Measurements from ENCODE around the gene LEKR1. TPM values are rescaled to one million over a fixed set of nuclear protein-coding genes. Genes with fewer than 3 reads are reported as not detected.
A peak's percentile ranks its signal among the peaks of the same experiment; 100 is the strongest.

LEKR1 gene
- total and polyA plus RNA-seq, 9 of the 15 experiments (the other 6 are each of a cell fraction or from before 2014, with no cell fraction given), result 0.76 to 1.8 (median 1.2) TPM

DNA sequence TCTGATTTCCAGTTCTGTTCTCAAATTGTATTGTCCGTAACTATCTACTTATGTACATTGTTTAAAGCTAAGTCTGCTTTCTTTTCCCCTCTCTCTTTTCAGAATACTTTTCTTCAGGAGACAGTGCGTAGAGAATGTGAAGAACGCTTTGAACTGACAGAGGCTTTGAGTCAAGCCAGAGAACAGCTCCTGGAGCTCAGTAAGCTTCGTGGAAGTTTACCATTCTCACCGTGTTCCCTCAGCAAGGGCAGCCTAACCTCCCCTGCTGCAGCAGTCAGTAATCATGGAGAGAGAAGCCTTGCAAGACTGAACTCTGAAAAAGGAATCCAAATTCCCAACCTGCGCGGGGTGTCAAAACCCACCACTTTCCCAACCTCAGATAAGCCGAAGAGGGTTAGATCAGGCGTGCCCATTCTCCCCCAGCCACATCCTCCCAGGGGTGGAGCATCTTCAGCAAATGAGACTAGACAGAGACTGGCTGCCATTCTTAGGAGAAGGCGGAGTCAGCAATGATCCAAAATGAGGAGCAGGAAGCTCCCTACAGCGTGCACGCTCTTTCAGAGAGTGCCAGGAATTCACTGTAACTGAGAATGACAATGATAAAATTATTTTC lies 219.2 kb downstream of the LEKR1 start:
- no peak overlapping the region for H3K27ac ChIP-seq (ENCODE audit: extremely low read depth, low read depth, low read length)
- no peak overlapping the region for H3K4me3 ChIP-seq
- H3K4me1 ChIP-seq (replicated peaks in 1 of 2; ENCODE audit: control insufficient read depth in 2 of 2, insufficient read depth in 2 of 2, low read length in 2 of 2), result no peaks in the 10 kb centered on the region; a peak in 1 of 5 replicates
- H3K27me3 ChIP-seq (ENCODE audit: control insufficient read depth in 2 of 2, insufficient read depth in 2 of 2, low read length in 2 of 2), result no peaks in the 10 kb centered on the region
- FAIRE-seq (no peak), DNase-seq (ENCODE audit: extremely low read depth in 1 of 4, low spot score in 3 of 4) (peak in 2 of 4 experiments; percentile 15 to 57), ATAC-seq (peak; percentile 93)
- 18% methylated on average over 12 of the region's 12 CpGs for WGBS (ENCODE audit: insufficient coverage, low coverage, missing lambda C conversion rate)
- peak overlapping the region in 1 of 2 experiments; percentile 31; a peak in 1 of 4 replicates for H3K9ac ChIP-seq (ENCODE audit: insufficient read depth in 1 of 2, low read depth in 2 of 2, low read length in 2 of 2)
- CTCF ChIA-PET (ENCODE audit: low intra/inter-chr PET ratio), result no interaction called here
- intact Hi-C loops (cut with micrococcal nuclease) (no loop called here), in situ Hi-C loops (cut with MboI) (no loop called here)
- H2AFZ ChIP-seq (ENCODE audit: low read depth, low read length), result peak overlapping the region; percentile 76
- H3K79me2 ChIP-seq (ENCODE audit: control insufficient read depth, insufficient read depth, low read length), result no peaks in the 10 kb centered on the region
- H3K9me1 ChIP-seq (ENCODE audit: control insufficient read depth, insufficient read depth, low read length), result no peaks in the 10 kb centered on the region
- H3K36me3 ChIP-seq (ENCODE audit: control insufficient read depth, insufficient read depth, low read length), result no peaks in the 10 kb centered on the region
- no peaks in the 10 kb centered on the region for H4K20me1 ChIP-seq (replicated peaks; ENCODE audit: control insufficient read depth, insufficient read depth, low read length)
- no TSS peak for BruUV-seq (replicated peaks)
- POLR2A ChIA-PET, result interaction anchor here (0.8 to 1.2 kb wide), 4 partner anchors 9 to 71 kb away, joined by 3 to 4 read pairs (median 3); no protein-coding TSS in a partner anchor
- H3K9me3 ChIP-seq (replicated peaks; ENCODE audit: control insufficient read depth, insufficient read depth, low read depth, low read length), result no peaks in the 10 kb centered on the region
- H3K4me2 ChIP-seq (ENCODE audit: insufficient read depth, low read length), result peak overlapping the region; percentile 51
- no peak for TF ChIP-seq TCF7 (IDR thresholded peaks at IDR 0.05; ENCODE audit: borderline replicate concordance)
- TF ChIP-seq ZNF133 (CRISPR knock-in tag; IDR thresholded peaks at IDR 0.05), result no peak
- TF ChIP-seq ZNF785 (CRISPR knock-in tag; IDR thresholded peaks at IDR 0.05), result no peak
- TF ChIP-seq KDM2B (CRISPR knock-in tag; IDR thresholded peaks at IDR 0.05), result no peak
- TF ChIP-seq PKNOX1 (IDR thresholded peaks at IDR 0.05), result peak; percentile 70
- no peak for TF ChIP-seq RBM17 (IDR thresholded peaks at IDR 0.05; ENCODE audit: borderline replicate concordance, low read depth, low read length)
- TF ChIP-seq STAG1 (CRISPR knock-in tag; IDR thresholded peaks at IDR 0.05; ENCODE audit: borderline replicate concordance), result no peak
- TF ChIP-seq CXXC5 (CRISPR knock-in tag; IDR thresholded peaks at IDR 0.05), result 0 out of 2 replicates have a peak, but pooled peaks have one; percentile 24
- TF ChIP-seq HES1 (IDR thresholded peaks at IDR 0.05; ENCODE audit: low read depth), result no peak
- TF ChIP-seq NR1H2 (CRISPR knock-in tag; IDR thresholded peaks at IDR 0.05), result no peak
- no peak for TF ChIP-seq U2AF2 (optimal IDR thresholded peaks at IDR 0.05; ENCODE audit: low read depth, low read length)
- TF ChIP-seq L3MBTL2 (IDR thresholded peaks at IDR 0.05), result peak; percentile 53; the same call in 1 of the 2 replicates
- TF ChIP-seq RBM34 (IDR thresholded peaks at IDR 0.05; ENCODE audit: borderline replicate concordance, insufficient read depth, low read length), result no peak
- no peak for TF ChIP-seq VEZF1 (CRISPR knock-in tag; IDR thresholded peaks at IDR 0.05)
- no peak for TF ChIP-seq POU5F1 (IDR thresholded peaks at IDR 0.05; ENCODE audit: borderline replicate concordance, low read depth, low read length, partially characterized antibody)
- no peak for TF ChIP-seq SRSF7 (optimal IDR thresholded peaks at IDR 0.05; ENCODE audit: low read depth, low read length)
- TF ChIP-seq NUFIP1 (IDR thresholded peaks at IDR 0.05; ENCODE audit: partially characterized antibody), result no peak
- TF ChIP-seq ZNF778 (CRISPR knock-in tag; IDR thresholded peaks at IDR 0.05), result no peak
- TF ChIP-seq GTF2B (IDR thresholded peaks at IDR 0.05; ENCODE audit: extremely low read depth, insufficient read length), result no peak

Data from K562 (cell line).